Measurements from ENCODE around the gene CTXN1.
"Not testable (repeated sequence)": the region's sequence is repeated elsewhere in the genome, so short reads cannot be mapped to it uniquely, and the experiment has no call there.

Gene CTXN1

GRCh38 chr19:7918615-7919421 is 7.1 kb downstream of the CTXN1 start:
- TF ChIP-seq BHLHE40 (IDR thresholded peaks at IDR 0.05; ENCODE audit: borderline replicate concordance) (no peak), FOXM1 (IDR thresholded peaks at IDR 0.05; ENCODE audit: borderline replicate concordance) (no peak), CTBP1 (IDR thresholded peaks at IDR 0.05; ENCODE audit: borderline replicate concordance) (no peak), TARDBP (IDR thresholded peaks at IDR 0.05) (no peak), PKNOX1 (IDR thresholded peaks at IDR 0.05) (no peak), ELF4 (IDR thresholded peaks at IDR 0.05) (no peak), HDGF (IDR thresholded peaks at IDR 0.05; ENCODE audit: borderline replicate concordance) (no peak), L3MBTL2 (conservative IDR thresholded peaks at IDR 0.05) (no peak), ZNF384 (IDR thresholded peaks at IDR 0.05) (no peak)
- POLR2A ChIA-PET = interaction anchor here (1.0 to 3.3 kb wide), 7 partner anchors 9 to 50 kb away, joined by 3 to 30 read pairs (median 4); partner anchors contain the start of genes MAP2K7 and TIMM44
- no peak for DNase-seq (ENCODE audit: extremely low spot score)
- CTCF ChIA-PET = interaction anchor here (2.9 kb wide), 1 partner anchor 50 kb away, joined by 19 read pairs; no protein-coding TSS in a partner anchor

GRCh38 chr19:7918062-7918614 is 7.8 kb downstream of the CTXN1 start:
- CTCF ChIA-PET = not testable (repeated sequence)
- POLR2A ChIA-PET = interaction anchor here (1.1 kb wide), 1 partner anchor 15 kb away, joined by 3 read pairs; the partner anchor contains the start of gene MAP2K7

GRCh38 chr19:7917267-7918061 is 8.5 kb downstream of the CTXN1 start:
- no peak for DNase-seq (ENCODE audit: extremely low spot score)
- ChIA-PET CTCF (no interaction called here), POLR2A (interaction anchor here (1.1 kb wide), 1 partner anchor 14 kb away, joined by 3 read pairs; the partner anchor contains the start of gene MAP2K7)

More at GRCh38 chr19:7918062-7918614, 7.8 kb downstream of the CTXN1 start:
- DNase-seq (ENCODE audit: extremely low spot score) = not testable (repeated sequence)

GRCh38 chr19:7916955-7917266 is 9.0 kb downstream of the CTXN1 start:
- no peak for DNase-seq (ENCODE audit: extremely low spot score)
- POLR2A ChIA-PET = no interaction called here
- TF ChIP-seq ELF4 (IDR thresholded peaks at IDR 0.05) = no peak
- TF ChIP-seq ARNT (IDR thresholded peaks at IDR 0.05) = no peak
- TF ChIP-seq TARDBP (IDR thresholded peaks at IDR 0.05) = no peak
- no peak for TF ChIP-seq FOXM1 (IDR thresholded peaks at IDR 0.05; ENCODE audit: borderline replicate concordance)
- CTCF ChIA-PET = no interaction called here

More at GRCh38 chr19:7917267-7918061, 8.5 kb downstream of the CTXN1 start:
- TF ChIP-seq FOXK2 (IDR thresholded peaks at IDR 0.05) (no peak), SP1 (IDR thresholded peaks at IDR 0.05) (no peak), LEF1 (IDR thresholded peaks at IDR 0.05; ENCODE audit: borderline replicate concordance) (no peak), ELF4 (IDR thresholded peaks at IDR 0.05) (no peak), SUZ12 (IDR thresholded peaks at IDR 0.05) (no peak), CTBP1 (IDR thresholded peaks at IDR 0.05; ENCODE audit: borderline replicate concordance) (no peak), PKNOX1 (IDR thresholded peaks at IDR 0.05) (no peak), ARNT (IDR thresholded peaks at IDR 0.05) (no peak)

- POLR2A ChIA-PET = interaction anchor here (0.9 kb wide), 1 partner anchor 13 kb away, joined by 3 read pairs; the partner anchor contains the start of gene MAP2K7
- DNase-seq (ENCODE audit: extremely low spot score) = no peak
- CTCF ChIA-PET = interaction anchor here (1.1 kb wide), 1 partner anchor 47 kb away, joined by 4 read pairs; no protein-coding TSS in a partner anchor
- TF ChIP-seq L3MBTL2 (conservative IDR thresholded peaks at IDR 0.05) (no peak), ARNT (IDR thresholded peaks at IDR 0.05) (no peak), BHLHE40 (IDR thresholded peaks at IDR 0.05; ENCODE audit: borderline replicate concordance) (no peak), HDGF (IDR thresholded peaks at IDR 0.05; ENCODE audit: borderline replicate concordance) (no peak), FOXM1 (IDR thresholded peaks at IDR 0.05; ENCODE audit: borderline replicate concordance) (no peak), ELF4 (IDR thresholded peaks at IDR 0.05) (no peak), FOXA1 (IDR thresholded peaks at IDR 0.05) (no peak), SUZ12 (IDR thresholded peaks at IDR 0.05) (no peak), CTBP1 (IDR thresholded peaks at IDR 0.05; ENCODE audit: borderline replicate concordance) (no peak), TARDBP (IDR thresholded peaks at IDR 0.05) (no peak), ZNF384 (IDR thresholded peaks at IDR 0.05) (no peak), NFRKB (IDR thresholded peaks at IDR 0.05) (no peak), LEF1 (IDR thresholded peaks at IDR 0.05; ENCODE audit: borderline replicate concordance) (no peak), PKNOX1 (IDR thresholded peaks at IDR 0.05) (no peak), FOXK2 (IDR thresholded peaks at IDR 0.05) (no peak), SP1 (IDR thresholded peaks at IDR 0.05) (no peak)
Observed at GRCh38 chr19:7916103-7916954, 9.6 kb downstream of the CTXN1 start.
